GM18873 (cell line): Measurements from ENCODE around the gene GPBP1L1.

Source experiments
- ATAC-seq: cut with Tn5 transposase; IDR thresholded peaks from one replicate; pipeline ENCODE4 v1.9.1; 2021; ENCODE audit warnings: mild to moderate bottlenecking, moderate library complexity, moderate number of reproducible peaks; ENCODE audit not compliant: unreplicated experiment, low FRiP score

The GPBP1L1 gene

GRCh38 chr1:45643978-45644377 is 42.4 kb downstream of the GPBP1L1 start:
- no peak for ATAC-seq

- no peak for ATAC-seq
Observed at GRCh38 chr1:45643321-45643720, 43.0 kb downstream of the GPBP1L1 start.

GRCh38 chr1:45640293-45640692 is 46.0 kb downstream of the GPBP1L1 start:
- no peak for ATAC-seq

DNA sequence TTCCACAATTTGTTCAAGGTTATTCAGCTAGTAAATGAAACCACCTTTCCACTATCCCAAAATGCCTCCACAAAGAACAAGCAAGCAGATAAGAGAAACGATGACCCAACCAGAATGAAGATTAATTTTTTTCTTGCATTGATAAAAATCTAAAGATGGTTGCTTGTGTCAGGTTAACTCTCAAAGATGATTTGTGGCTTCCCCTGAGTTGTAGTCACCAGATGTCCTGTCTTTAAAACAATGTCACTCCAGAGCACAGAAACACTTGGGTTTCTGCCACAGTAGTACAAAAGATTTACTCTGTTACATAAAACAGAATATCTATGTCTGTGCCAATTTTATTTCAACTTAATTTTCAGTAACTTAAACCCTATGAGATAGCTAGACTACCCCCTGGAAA is 51.1 kb downstream of the GPBP1L1 start:
- no peak for ATAC-seq

GRCh38 chr1:45630429-45630828 is 55.9 kb downstream of the GPBP1L1 start:
- no peak for ATAC-seq

GRCh38 chr1:45629035-45629434 is 57.3 kb downstream of the GPBP1L1 start:
- no peak for ATAC-seq

DNA sequence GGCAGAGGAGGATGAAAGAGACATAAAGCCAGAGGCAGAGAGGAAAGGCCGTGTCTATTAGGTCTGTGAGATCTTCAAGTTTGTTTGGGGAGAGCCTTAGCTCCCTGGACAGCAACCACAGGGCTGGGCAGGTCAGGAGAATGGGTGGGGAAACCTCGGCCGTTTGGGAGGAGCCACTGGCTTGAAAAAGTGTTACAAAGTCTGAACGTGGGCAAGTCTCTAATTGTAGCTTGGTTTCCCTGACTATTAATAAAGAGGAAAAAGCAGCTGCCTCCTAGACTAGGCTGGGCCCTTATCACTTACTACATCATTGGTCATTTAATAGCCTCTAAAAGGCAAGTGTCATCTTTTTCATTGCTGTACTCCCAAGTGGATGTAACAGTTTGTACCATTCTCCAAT is 62.4 kb downstream of the GPBP1L1 start, which contains the start of gene CCDC17:
Gene CCDC17 (minus strand): TSS at position 83 of the 400 bp plus-strand sequence. CDS start 145 bp downstream, outside the sequence.
- ATAC-seq = no peak

- no peak for ATAC-seq
Observed at GRCh38 chr1:45622524-45623394, 63.6 kb downstream of the GPBP1L1 start.

DNA sequence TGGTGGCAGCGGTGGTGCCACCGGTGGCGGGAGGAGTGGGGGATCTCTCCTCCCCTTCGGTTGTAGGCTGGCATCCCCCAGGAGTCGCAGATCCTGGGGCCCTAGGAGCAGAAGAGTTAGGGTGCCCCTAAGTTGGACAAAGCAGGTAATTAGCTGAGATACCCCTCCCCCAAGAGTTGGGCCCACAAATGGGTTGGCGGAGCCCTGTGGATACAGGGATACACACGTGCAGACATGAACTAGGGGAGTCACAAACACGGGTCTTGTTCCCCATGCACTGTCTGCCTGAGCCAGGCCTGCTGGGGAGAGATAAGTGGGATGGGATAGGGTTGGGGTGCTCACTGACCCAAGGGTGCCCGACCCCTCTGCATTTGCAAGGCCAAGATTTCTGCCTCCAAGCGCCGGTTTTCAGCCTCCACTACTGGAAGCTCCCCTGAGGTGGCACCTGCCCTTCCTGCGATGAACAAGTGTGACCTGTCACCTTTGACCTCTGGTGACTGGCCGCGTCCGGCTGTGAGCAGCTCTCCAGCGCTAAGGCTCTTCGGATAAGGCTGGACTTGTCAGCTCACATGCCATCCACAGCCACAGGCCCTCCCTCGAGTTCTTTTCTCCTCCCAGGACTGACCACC is 64.3 kb downstream of the GPBP1L1 start:
- ATAC-seq = no peak

DNA sequence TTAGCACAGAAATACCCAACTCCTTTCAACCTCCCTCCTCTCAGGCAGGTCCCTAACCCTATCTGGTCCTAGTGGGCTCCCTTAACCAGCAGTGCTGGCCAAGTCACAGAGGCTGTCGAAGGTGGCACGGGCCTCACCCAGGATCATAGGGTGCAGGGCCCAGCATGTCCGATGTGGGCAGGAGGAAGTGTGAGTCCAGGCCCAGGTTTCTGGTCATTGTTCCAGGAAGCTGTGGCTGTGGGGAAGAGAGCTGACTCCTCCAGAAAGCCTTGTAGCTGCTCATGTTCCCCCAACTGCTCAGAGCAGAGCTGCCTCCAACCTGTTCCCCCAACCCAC is 64.9 kb downstream of the GPBP1L1 start:
- ATAC-seq = no peak

DNA sequence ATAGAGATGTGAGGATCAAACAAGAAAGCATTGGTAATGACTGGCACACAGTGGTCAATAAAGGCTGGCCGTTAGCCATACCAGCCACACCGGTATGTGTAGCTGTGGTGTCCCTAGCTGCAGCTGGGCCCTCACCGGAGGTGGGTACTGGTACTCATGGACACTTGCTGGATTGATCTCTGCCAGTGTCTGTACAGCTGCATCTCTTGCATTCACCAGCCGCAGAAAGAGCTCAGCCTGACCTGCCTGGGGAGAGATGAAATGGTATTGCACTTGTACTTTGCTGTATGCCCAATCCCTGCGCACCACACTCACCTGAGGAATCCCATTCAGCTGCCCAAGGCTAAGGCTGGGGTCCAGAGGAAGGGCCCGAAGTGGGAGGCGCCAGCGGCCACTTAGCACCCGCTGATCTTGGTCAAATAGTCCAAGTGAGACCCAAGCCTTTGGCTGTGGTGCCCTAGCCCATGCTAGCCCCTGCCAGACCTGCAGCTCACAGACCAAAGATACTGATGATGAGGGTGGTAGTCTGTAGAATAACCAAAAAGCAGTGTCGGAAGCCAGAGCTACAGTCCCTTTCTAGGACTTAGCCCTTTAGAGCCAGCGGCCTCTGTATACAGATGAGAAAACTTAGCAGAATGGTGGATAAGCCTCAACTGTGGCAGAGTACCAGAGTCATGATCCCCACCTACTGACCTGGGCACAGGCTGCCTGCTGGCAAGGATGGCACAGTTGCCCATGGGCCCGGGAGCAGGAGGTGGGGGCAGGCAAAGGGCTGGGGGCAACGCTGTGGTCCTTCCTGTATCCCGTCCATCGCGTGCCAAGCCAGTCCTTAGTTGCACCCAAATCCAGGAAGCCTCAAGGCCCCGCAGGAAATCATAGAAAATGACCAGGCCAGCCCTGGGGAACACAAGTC is 65.5 kb downstream of the GPBP1L1 start:
- ATAC-seq = no peak

DNA sequence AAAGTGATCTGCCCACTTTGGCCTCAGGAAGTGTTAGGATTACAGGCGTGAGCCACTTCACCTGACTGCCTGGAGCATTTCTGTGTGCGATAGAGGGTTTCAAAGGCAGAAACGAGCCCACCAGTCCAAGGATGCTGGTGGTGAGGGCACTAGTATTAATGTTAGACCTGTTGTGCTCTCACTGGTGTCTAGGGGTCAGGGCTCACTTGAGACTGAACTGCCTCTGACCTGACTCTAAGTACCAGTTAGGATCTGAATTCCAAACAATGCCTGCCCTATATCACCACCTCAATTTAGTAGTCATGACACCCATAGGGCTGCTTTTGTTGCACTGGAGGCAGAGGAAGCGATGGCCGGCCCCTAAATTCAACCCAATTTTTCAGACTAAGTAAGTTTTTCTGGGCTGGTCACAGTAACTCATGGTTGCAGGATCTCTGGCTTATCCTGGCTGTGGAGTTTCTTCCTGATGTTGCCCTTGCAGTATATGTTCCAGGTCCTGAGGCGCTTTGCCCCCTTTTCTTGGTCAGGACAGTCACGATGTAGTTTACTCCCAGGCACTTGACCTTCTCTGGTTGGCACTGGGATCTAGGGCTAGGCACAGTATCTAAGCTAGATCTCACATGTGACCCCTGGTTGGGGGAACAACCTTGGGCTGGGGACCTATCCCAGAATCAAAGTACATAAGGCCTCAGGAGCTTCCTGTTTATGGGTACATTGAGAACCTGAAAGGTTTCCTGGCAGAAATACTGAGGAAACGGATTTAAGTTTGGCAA is 67.0 kb downstream of the GPBP1L1 start:
- no peak for ATAC-seq

DNA sequence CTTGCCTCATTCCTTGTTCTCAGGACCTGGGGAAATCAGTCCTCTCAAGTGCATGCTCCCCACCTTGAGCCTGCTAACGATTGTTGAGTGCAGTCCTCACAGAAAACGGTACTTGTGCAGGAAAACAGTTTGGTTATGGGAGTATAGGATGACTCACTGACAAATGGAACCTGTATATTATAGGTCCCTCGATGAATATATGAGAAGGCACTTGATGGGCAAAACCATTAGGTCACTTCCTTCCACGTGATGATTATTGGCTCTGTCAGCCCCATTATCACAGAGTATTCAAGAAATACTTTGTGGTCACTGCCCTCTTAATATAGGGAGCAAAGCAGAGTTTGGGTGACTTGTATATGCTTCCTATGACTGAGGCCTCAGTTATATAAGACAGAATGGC is 68.7 kb downstream of the GPBP1L1 start:
- no peak for ATAC-seq

GRCh38 chr1:45615885-45616284 is 70.4 kb downstream of the GPBP1L1 start:
- no peak for ATAC-seq

DNA sequence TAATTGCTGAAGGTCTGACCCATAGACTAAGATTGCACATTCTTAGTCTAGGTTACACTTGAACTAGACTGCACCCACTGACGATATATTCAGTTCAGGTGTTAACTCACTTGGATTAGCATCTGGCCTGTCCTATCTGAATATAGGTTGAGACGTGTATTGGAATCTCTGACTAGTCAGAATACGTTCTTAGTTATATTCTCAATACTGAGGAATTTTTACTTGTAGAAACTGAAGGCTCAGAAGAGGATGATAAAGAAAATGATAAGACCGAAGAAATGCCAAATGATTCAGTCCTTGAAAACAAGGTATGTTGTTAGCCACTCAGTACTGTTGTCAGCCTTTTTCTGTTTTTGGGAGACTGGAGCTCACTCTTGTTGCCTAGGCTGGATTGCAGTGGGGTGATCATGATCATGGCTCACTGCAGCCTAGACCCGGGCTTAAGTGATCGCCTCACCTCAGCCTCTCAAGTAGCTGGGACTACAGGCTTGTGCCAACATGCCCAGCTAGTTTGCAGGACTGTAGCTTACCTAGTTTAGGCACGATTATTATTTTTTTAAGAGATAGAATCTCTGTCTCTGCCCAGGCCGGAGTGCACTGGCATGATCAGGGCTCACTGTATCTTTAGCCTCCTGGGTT is 73.3 kb downstream of the GPBP1L1 start:
- ATAC-seq = no peak

DNA sequence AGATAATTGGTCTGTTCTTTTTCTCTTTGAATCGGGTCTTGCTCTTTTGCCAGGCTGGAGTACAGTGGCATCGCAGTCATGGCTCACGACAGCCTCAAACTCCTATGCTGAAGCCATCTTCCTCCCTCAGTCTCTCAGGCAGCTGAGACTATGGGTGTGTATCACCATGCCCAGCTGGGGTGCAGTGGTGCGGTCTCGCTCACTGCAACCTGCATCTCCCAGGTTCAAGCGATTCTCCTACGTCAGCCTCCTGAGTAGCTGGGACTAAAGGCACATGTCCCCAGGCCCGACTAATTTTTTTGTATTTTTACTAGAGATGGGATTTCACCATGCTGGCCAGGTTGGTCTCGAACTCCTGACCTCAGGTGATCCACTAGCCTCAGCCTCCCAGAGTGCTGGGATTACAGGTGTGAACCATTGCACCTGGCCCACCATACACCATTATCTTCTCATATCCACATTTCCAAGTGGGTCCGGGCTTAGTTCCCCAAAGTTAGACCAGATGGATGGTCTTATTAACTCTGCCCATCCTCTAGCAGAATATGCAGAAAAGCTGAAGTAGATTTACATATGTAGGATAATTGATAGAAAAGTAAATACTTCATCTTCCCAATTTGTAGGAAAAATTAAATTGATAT is 75.6 kb downstream of the GPBP1L1 start:
- no peak for ATAC-seq

DNA sequence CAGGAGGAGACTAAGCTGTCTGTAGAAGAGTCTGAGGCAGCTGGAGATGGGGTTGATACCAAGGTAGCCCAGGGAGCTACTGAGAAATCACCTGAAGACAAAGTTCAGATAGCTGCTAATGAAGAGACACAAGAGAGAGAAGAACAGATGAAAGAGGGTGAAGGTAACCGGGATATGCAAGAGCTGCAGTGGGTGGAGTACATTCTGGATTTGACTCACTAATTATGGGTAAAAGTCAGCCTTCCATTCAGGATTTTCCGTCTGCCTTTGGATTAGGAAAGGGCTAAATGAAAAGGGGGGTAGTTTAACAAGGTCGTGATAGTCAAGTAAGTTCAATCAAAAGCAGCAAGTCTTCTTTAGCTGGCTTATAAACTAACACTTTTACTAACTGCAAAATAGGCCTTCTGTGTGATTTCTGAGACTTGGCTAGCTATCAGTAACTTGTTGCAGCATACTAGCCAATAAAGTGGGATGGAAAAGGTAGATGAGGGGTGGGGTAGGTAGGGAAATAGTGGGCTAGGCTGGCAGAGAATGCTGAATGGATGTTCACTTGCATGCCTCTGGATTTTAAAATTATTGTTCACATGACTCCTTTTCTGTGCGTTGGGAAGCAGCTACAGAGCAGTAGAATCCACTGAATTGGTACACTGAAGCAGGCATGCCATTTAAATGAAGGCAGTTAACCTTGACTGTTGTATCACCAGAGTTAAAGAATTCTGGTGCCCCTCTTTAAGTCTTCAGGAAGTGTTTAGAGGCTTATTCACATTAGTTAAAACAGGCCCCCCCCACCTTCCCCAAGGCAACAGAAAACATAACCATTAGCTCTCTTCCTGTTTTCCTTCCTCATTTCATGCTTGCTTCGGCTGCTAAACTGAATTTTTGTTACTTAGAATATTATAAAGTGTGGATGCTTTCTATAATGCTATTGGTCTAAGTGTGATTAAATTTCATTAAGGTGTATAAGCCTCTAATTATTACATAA is 77.9 kb downstream of the GPBP1L1 start:
- no peak for ATAC-seq

DNA sequence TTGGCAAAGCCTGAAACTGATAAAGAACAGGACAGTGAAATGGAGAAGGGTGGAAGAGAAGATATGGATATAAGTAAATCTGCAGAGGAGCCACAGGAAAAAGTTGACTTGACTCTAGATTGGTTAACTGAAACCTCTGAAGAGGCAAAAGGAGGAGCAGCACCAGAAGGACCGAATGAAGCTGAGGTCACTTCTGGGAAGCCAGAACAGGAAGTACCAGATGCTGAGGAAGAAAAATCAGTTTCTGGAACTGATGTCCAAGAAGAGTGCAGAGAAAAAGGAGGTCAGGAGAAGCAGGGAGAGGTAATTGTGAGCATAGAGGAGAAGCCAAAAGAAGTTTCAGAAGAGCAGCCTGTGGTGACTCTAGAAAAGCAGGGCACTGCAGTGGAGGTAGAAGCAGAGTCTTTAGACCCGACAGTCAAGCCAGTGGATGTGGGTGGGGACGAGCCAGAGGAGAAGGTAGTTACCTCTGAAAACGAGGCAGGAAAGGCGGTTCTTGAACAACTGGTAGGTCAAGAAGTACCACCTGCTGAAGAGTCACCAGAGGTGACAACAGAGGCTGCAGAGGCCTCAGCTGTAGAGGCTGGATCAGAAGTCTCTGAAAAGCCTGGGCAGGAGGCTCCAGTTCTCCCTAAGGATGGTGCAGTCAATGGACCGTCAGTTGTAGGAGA is 78.8 kb downstream of the GPBP1L1 start:
- no peak for ATAC-seq
